HG02798 (cell line): ENCODE data around the gene RIN3.

ENCODE experiments used
- ATAC-seq: cut with Tn5 transposase; IDR thresholded peaks from one replicate; pipeline ENCODE4 v1.9.1; 2021; ENCODE audit warnings: mild to moderate bottlenecking; ENCODE audit not compliant: unreplicated experiment, poor library complexity

RIN3 gene

GRCh38 chr14:92513204-92513965, at the start of gene RIN3:
TSS of gene RIN3 (plus strand) at chr14:92513781. CDS start at chr14:92513933, 152 bp downstream.
- ATAC-seq, result peak; percentile 67

GRCh38 chr14:92464156-92464555, 49.4 kb upstream of the RIN3 start:
- no peak for ATAC-seq

- no peak for ATAC-seq
Measured at GRCh38 chr14:92464716-92465115, 48.9 kb upstream of the RIN3 start.

- no peak for ATAC-seq
Measured at GRCh38 chr14:92465353-92466055, 48.1 kb upstream of the RIN3 start.

GRCh38 chr14:92466059-92466458, 47.5 kb upstream of the RIN3 start:
- no peak for ATAC-seq

GRCh38 chr14:92469515-92469914, 44.1 kb upstream of the RIN3 start:
- no peak for ATAC-seq

- ATAC-seq, result no peak
Measured at GRCh38 chr14:92470215-92470614, 43.4 kb upstream of the RIN3 start.

GRCh38 chr14:92470811-92471210, 42.8 kb upstream of the RIN3 start:
- no peak for ATAC-seq

- no peak for ATAC-seq
Measured at GRCh38 chr14:92471919-92472318, 41.7 kb upstream of the RIN3 start.

- ATAC-seq, result no peak
Measured at GRCh38 chr14:92472860-92473259, 40.7 kb upstream of the RIN3 start.

GRCh38 chr14:92473261-92473968, 40.2 kb upstream of the RIN3 start:
- ATAC-seq, result no peak

- ATAC-seq, result no peak
Measured at GRCh38 chr14:92473969-92474535, 39.5 kb upstream of the RIN3 start.

GRCh38 chr14:92475037-92475436, 38.5 kb upstream of the RIN3 start:
- ATAC-seq, result no peak

GRCh38 chr14:92475451-92476187, 38.0 kb upstream of the RIN3 start:
- no peak for ATAC-seq

GRCh38 chr14:92480856-92481255, 32.7 kb upstream of the RIN3 start:
- ATAC-seq, result no peak

- no peak for ATAC-seq
Measured at GRCh38 chr14:92481386-92481785, 32.2 kb upstream of the RIN3 start.

GRCh38 chr14:92481811-92482555, 31.6 kb upstream of the RIN3 start:
- no peak for ATAC-seq

- ATAC-seq, result no peak
Measured at GRCh38 chr14:92482621-92483319, 30.8 kb upstream of the RIN3 start.
